ENCODE measurements around the gene PLB1.

GRCh38 chr2:28470759-28471158, 25.1 kb upstream of the PLB1 start:
- TF ChIP-seq CTCF (IDR thresholded peaks at IDR 0.05; ENCODE audit: insufficient read depth, low read length) (no peak), POLR2AphosphoS5 (IDR thresholded peaks at IDR 0.05; ENCODE audit: low read depth) (no peak), REST (IDR thresholded peaks at IDR 0.05; ENCODE audit: insufficient replicate concordance, low read depth) (no peak), SPI1 (IDR thresholded peaks at IDR 0.05; ENCODE audit: borderline replicate concordance, low read depth) (no peak)
